Lower lobe of right lung (tissue), 2 donors: Measurements from ENCODE around the gene ATAD1. TPM values are rescaled to one million over a fixed set of nuclear protein-coding genes. Genes with fewer than 3 reads are reported as not detected.
"Not testable (repeated sequence)": the region's sequence is repeated elsewhere in the genome, so short reads cannot be mapped to it uniquely, and the experiment has no call there.

ENCODE experiments used
- ATAC-seq, 2 donors: fragments of 200-7000 bp; cut with Tn5 transposase; one replicate each; pipeline ENCODE4 v1.9.1; 2020 to 2022; ENCODE audit warnings: mild to moderate bottlenecking in 2 of 2, moderate library complexity in 2 of 2
- DNase-seq: peaks from one replicate; pipeline ENCODE4 v3.0.0-alpha.2; 2020
- H3K27ac ChIP-seq: fragments of 200-600 bp; one replicate; pipeline ENCODE4 v1.8.0; 2022
- H3K27me3 ChIP-seq: fragments of 200-600 bp; one replicate; pipeline ENCODE4 v1.8.0; 2022; ENCODE audit warnings: low read depth
- H3K36me3 ChIP-seq: fragments of 200-600 bp; one replicate; pipeline ENCODE4 v1.8.0; 2022; ENCODE audit warnings: mild to moderate bottlenecking
- H3K4me1 ChIP-seq: fragments of 200-600 bp; one replicate; pipeline ENCODE4 v1.8.0; 2022
- H3K4me3 ChIP-seq: fragments of 200-600 bp; one replicate; pipeline ENCODE4 v1.8.0; 2022; ENCODE audit warnings: mild to moderate bottlenecking
- H3K9me3 ChIP-seq: fragments of 200-600 bp; one replicate; pipeline ENCODE4 v1.8.0; 2022
- CTCF ChIP-seq: fragments of 200-600 bp; IDR thresholded peaks from one replicate; pipeline ENCODE4 v1.8.0; 2022; ENCODE audit warnings: antibody characterized with exemption, mild to moderate bottlenecking
- intact Hi-C: fragments of 100-400 bp; cut with DNase I; formaldehyde crosslinking; loops from one replicate; pipeline ENCODE4 v1.11.0; 2022
- total RNA-seq: library from RNA; stranded (reverse); fragmentation: NEBNext Ultra II Directional; extraction: Animal tissue kit (Norgen Biotek cat#: 25700); gene quantifications from one replicate; pipeline ENCODE4 v1.2.1, GENCODE V29; 2021
- donor health status: DM: no; HTN: yes; CAD: no; lungs with severe emphysema.

Gene ATAD1
- total RNA-seq, 1 donor from 2014 or later = 51.2 TPM

- Histone ChIP-seq H3K9me3 (no peaks in the 10 kb centered on the region), H3K36me3 (no peaks in the 10 kb centered on the region), H3K4me1 (no peaks in the 10 kb centered on the region), H3K27me3 (no peaks in the 10 kb centered on the region), H3K4me3 (no peak overlapping the region), H3K27ac (no peak overlapping the region)
- TF ChIP-seq CTCF = peak; percentile 71
- DNase-seq = peak; percentile 55
- intact Hi-C loops = no loop called here
- ATAC-seq = peak; percentile 83 to 94
These were observed 32.7 kb upstream of the ATAD1 start for GRCh38 chr10:87850742-87851205.

- Histone ChIP-seq H3K27me3 (no peaks in the 10 kb centered on the region), H3K4me3 (no peak overlapping the region), H3K4me1 (no peaks in the 10 kb centered on the region), H3K36me3 (no peaks in the 10 kb centered on the region), H3K27ac (no peak overlapping the region), H3K9me3 (no peaks in the 10 kb centered on the region)
- ATAC-seq (no peak), DNase-seq (no peak)
- intact Hi-C loops = no loop called here
- TF ChIP-seq CTCF = no peak
These were observed 31.0 kb upstream of the ATAD1 start for GRCh38 chr10:87849001-87849400.

GRCh38 chr10:87847550-87847949 is 29.5 kb upstream of the ATAD1 start:
- no peaks in the 10 kb centered on the region for H3K9me3 ChIP-seq
- no peak overlapping the region for H3K4me3 ChIP-seq
- H3K27me3 ChIP-seq = no peaks in the 10 kb centered on the region
- DNase-seq = no peak
- intact Hi-C loops = no loop called here
- no peak for TF ChIP-seq CTCF
- peaks cover 3% of the 10 kb centered on the region for H3K4me1 ChIP-seq
- no peaks in the 10 kb centered on the region for H3K36me3 ChIP-seq
- H3K27ac ChIP-seq = no peak overlapping the region
- no peak for ATAC-seq

GRCh38 chr10:87846711-87847110 is 28.7 kb upstream of the ATAD1 start:
- ATAC-seq, H3K36me3 ChIP-seq, H3K9me3 ChIP-seq, H3K27me3 ChIP-seq, intact Hi-C loops, H3K4me3 ChIP-seq, H3K4me1 ChIP-seq, H3K27ac ChIP-seq, DNase-seq: not testable (repeated sequence)

GRCh38 chr10:87846023-87846422 is 28.0 kb upstream of the ATAD1 start:
- Histone ChIP-seq H3K9me3 (no peaks in the 10 kb centered on the region), H3K4me1 (peaks cover 8% of the 10 kb centered on the region), H3K4me3 (no peak overlapping the region), H3K36me3 (no peaks in the 10 kb centered on the region), H3K27me3 (no peaks in the 10 kb centered on the region), H3K27ac (no peak overlapping the region)
- intact Hi-C loops = no loop called here
- ATAC-seq (no peak), DNase-seq (no peak)
- TF ChIP-seq CTCF = no peak

- Histone ChIP-seq H3K27ac (no peak overlapping the region), H3K4me1 (peaks cover 8% of the 10 kb centered on the region), H3K27me3 (no peaks in the 10 kb centered on the region), H3K4me3 (no peak overlapping the region), H3K9me3 (no peaks in the 10 kb centered on the region), H3K36me3 (no peaks in the 10 kb centered on the region)
- intact Hi-C loops = no loop called here
- no peak for TF ChIP-seq CTCF
- no peak for DNase-seq
- ATAC-seq = no peak
These were observed 27.6 kb upstream of the ATAD1 start for GRCh38 chr10:87845624-87845998.
